ENCODE measurements around the gene PLCXD3.
A peak's percentile ranks its signal among the peaks of the same experiment; 100 is the strongest.

DNA sequence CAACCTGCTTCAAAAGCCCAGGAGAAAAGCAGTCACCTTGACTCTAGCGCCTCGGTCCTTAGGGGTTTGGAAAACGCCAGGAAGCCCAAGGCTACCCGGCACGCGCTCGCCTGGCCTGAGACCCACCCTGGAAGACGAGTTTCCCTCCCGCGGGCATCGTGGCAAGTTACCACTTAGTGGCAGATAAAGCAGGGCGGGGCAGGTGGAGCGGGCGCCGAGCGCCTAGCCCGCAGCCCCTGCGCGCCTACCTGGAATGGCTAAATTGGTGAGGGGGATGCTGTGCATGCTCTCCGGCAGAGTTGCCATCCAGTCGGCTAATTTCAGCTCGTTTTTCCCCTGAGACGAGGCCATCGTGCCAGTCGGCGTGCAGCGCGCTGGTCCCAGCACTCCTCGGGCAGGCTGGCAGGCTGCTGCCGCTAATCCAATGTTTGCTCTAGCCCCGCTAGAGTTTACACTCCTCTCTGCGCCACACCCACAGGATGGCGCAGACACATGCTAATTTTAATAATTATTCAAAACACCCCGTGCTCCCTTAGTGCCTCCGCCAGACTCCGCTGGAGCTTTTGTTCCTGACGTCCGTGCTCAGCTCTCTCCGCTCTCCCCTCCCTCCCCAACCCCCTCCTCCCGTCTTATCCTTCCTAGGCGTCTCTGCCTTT, at the start of gene PLCXD3:
- no peak for TF ChIP-seq KLF7 (tag by site-specific recombination; IDR thresholded peaks at IDR 0.05; ENCODE audit: borderline replicate concordance)
- TF ChIP-seq ZNF132 (tag by site-specific recombination; IDR thresholded peaks at IDR 0.05; ENCODE audit: borderline replicate concordance), result no peak
- no peak for TF ChIP-seq ZNF274 (IDR thresholded peaks at IDR 0.05; ENCODE audit: low read length)
- TF ChIP-seq ZNF274 (tag by site-specific recombination; IDR thresholded peaks at IDR 0.05; ENCODE audit: borderline replicate concordance), result no peak
- TF ChIP-seq SP2 (tag by site-specific recombination; IDR thresholded peaks at IDR 0.05), result no peak
- TF ChIP-seq ZNF146 (tag by site-specific recombination; IDR thresholded peaks at IDR 0.05), result no peak
- TF ChIP-seq, protein P1, sequence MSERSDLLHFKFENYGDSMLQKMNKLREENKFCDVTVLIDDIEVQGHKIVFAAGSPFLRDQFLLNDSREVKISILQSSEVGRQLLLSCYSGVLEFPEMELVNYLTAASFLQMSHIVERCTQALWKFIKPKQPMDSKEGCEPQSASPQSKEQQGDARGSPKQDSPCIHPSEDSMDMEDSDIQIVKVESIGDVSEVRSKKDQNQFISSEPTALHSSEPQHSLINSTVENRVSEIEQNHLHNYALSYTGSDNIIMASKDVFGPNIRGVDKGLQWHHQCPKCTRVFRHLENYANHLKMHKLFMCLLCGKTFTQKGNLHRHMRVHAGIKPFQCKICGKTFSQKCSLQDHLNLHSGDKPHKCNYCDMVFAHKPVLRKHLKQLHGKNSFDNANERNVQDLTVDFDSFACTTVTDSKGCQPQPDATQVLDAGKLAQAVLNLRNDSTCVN (tag by site-specific recombination; optimal IDR thresholded peaks at IDR 0.05), result no peak
- TF ChIP-seq ZBTB17 (tag by site-specific recombination; IDR thresholded peaks at IDR 0.05), result peak; percentile 68
- TF ChIP-seq ZFHX2 (tag by site-specific recombination; conservative IDR thresholded peaks at IDR 0.05), result no peak
- TF ChIP-seq, protein P2, sequence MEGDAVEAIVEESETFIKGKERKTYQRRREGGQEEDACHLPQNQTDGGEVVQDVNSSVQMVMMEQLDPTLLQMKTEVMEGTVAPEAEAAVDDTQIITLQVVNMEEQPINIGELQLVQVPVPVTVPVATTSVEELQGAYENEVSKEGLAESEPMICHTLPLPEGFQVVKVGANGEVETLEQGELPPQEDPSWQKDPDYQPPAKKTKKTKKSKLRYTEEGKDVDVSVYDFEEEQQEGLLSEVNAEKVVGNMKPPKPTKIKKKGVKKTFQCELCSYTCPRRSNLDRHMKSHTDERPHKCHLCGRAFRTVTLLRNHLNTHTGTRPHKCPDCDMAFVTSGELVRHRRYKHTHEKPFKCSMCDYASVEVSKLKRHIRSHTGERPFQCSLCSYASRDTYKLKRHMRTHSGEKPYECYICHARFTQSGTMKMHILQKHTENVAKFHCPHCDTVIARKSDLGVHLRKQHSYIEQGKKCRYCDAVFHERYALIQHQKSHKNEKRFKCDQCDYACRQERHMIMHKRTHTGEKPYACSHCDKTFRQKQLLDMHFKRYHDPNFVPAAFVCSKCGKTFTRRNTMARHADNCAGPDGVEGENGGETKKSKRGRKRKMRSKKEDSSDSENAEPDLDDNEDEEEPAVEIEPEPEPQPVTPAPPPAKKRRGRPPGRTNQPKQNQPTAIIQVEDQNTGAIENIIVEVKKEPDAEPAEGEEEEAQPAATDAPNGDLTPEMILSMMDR (tag by site-specific recombination; IDR thresholded peaks at IDR 0.05), result no peak
- TF ChIP-seq, protein P3, sequence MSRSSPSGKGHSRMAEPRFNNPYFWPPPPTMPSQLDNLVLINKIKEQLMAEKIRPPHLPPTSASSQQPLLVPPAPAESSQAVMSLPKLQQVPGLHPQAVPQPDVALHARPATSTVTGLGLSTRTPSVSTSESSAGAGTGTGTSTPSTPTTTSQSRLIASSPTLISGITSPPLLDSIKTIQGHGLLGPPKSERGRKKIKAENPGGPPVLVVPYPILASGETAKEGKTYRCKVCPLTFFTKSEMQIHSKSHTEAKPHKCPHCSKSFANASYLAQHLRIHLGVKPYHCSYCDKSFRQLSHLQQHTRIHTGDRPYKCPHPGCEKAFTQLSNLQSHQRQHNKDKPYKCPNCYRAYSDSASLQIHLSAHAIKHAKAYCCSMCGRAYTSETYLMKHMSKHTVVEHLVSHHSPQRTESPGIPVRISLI (tag by site-specific recombination; IDR thresholded peaks at IDR 0.05), result no peak
- no peak for TF ChIP-seq ZNF768 (tag by site-specific recombination; IDR thresholded peaks at IDR 0.05)
- no peak for TF ChIP-seq ZNF341 (tag by site-specific recombination; IDR thresholded peaks at IDR 0.05; ENCODE audit: low read depth)
- no peak for TF ChIP-seq YY1 (tag by site-specific recombination; IDR thresholded peaks at IDR 0.05)
- TF ChIP-seq, protein P4, sequence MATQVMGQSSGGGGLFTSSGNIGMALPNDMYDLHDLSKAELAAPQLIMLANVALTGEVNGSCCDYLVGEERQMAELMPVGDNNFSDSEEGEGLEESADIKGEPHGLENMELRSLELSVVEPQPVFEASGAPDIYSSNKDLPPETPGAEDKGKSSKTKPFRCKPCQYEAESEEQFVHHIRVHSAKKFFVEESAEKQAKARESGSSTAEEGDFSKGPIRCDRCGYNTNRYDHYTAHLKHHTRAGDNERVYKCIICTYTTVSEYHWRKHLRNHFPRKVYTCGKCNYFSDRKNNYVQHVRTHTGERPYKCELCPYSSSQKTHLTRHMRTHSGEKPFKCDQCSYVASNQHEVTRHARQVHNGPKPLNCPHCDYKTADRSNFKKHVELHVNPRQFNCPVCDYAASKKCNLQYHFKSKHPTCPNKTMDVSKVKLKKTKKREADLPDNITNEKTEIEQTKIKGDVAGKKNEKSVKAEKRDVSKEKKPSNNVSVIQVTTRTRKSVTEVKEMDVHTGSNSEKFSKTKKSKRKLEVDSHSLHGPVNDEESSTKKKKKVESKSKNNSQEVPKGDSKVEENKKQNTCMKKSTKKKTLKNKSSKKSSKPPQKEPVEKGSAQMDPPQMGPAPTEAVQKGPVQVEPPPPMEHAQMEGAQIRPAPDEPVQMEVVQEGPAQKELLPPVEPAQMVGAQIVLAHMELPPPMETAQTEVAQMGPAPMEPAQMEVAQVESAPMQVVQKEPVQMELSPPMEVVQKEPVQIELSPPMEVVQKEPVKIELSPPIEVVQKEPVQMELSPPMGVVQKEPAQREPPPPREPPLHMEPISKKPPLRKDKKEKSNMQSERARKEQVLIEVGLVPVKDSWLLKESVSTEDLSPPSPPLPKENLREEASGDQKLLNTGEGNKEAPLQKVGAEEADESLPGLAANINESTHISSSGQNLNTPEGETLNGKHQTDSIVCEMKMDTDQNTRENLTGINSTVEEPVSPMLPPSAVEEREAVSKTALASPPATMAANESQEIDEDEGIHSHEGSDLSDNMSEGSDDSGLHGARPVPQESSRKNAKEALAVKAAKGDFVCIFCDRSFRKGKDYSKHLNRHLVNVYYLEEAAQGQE (tag by site-specific recombination; IDR thresholded peaks at IDR 0.05), result no peak

Data from HEK293 (cell line).